ENCODE measurements around the gene DOCK8.

DNA sequence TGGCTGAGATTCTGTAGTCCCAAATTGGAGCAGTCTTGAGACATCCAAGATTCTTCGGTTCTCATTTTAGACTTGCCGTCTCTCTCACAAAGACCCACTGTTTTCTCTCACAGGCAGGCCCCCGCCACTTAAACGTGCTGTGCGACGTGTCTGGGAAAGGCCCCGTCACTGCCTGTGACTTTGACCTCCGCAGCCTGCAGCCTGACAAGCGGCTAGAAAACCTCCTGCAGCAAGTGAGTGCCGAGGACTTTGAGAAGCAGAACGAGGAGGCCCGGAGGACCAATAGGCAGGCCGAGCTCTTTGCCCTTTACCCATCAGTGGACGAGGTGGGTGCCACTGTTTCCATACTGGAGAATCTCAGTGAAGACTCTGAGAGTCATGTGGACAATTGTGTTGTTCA is 97.2 kb downstream of the DOCK8 start:
- TF ChIP-seq ZBTB3 (CRISPR knock-in tag; IDR thresholded peaks at IDR 0.05; ENCODE audit: borderline replicate concordance, low read depth) (no peak), ZBTB20 (CRISPR knock-in tag; IDR thresholded peaks at IDR 0.05; ENCODE audit: borderline replicate concordance, low read depth) (no peak), BCLAF1 (IDR thresholded peaks at IDR 0.05) (no peak), TSC22D2 (CRISPR knock-in tag; IDR thresholded peaks at IDR 0.05; ENCODE audit: borderline replicate concordance) (no peak), SPEN (CRISPR knock-in tag; IDR thresholded peaks at IDR 0.05; ENCODE audit: low read depth) (no peak), ETV5 (CRISPR knock-in tag; IDR thresholded peaks at IDR 0.05; ENCODE audit: borderline replicate concordance) (no peak)
